Activated CD8-positive, alpha-beta memory T cell treated with anti-CD3 and anti-CD28 coated beads, Interleukin-2, amount 10 ng/mL, durations not matched to agents 7 days and 5 days (primary cell): ENCODE results near the gene KSR1. TPM values are rescaled to one million over a fixed set of nuclear protein-coding genes. Genes with fewer than 3 reads are reported as not detected.

Experiments
- ATAC-seq: fragments of 150-1000 bp; cut with Tn5 transposase; one replicate; pipeline ENCODE4 v1.10.0; 2021; ENCODE audit warnings: moderate library complexity
- CTCF ChIA-PET: fragments of 350-600 bp; sonication (Branson Sonifier 250); formaldehyde crosslinking; loops from one replicate; lab custom pipeline; 2021; ENCODE audit warnings: antibody characterized with exemption; lab: Charles Lee
- DNase-seq: peaks from one replicate; pipeline ENCODE4 v3.0.0-alpha.2; 2020
- H3K27ac Mint-ChIP-seq: one replicate; pipeline ENCODE4 v1.8.0; 2021; ENCODE audit warnings: mild to moderate bottlenecking, mixed read lengths
- H3K27me3 Mint-ChIP-seq: one replicate; pipeline ENCODE4 v1.8.0; 2021; ENCODE audit warnings: mixed read lengths
- H3K36me3 Mint-ChIP-seq: one replicate; pipeline ENCODE4 v1.8.0; 2021; ENCODE audit warnings: mild to moderate bottlenecking, mixed read lengths
- H3K4me1 Mint-ChIP-seq: one replicate; pipeline ENCODE4 v1.8.0; 2021; ENCODE audit warnings: mixed read lengths
- H3K4me3 Mint-ChIP-seq: one replicate; pipeline ENCODE4 v1.8.0; 2021; ENCODE audit warnings: mild to moderate bottlenecking, moderate library complexity, mixed read lengths
- H3K9me3 Mint-ChIP-seq: one replicate; pipeline ENCODE4 v1.8.0; 2022; ENCODE audit warnings: low read depth, mixed read lengths
- total RNA-seq, 2 experiments: library from RNA; stranded (reverse); gene quantifications; one replicate each; pipeline ENCODE4 v1.2.3, GENCODE V29; 2021

Gene KSR1
- total RNA-seq, 2 experiments from 2014 or later = 56.6 to 70.4 TPM

GRCh38 chr17:27513849-27514248 lies 57.6 kb downstream of the KSR1 start:
- Mint-ChIP-seq H3K4me1 (peaks cover 17% of the 10 kb centered on the region), H3K36me3 (peaks cover 1% of the 10 kb centered on the region), H3K27me3 (no peaks in the 10 kb centered on the region), H3K9me3 (no peaks in the 10 kb centered on the region), H3K4me3 (no peak overlapping the region), H3K27ac (no peak overlapping the region)
- ATAC-seq (no peak), DNase-seq (no peak)
- CTCF ChIA-PET = interaction anchor here (2.4 kb wide), 1 partner anchor 86 kb away, joined by 7 read pairs; no protein-coding TSS in a partner anchor

- H3K27ac Mint-ChIP-seq = no peak overlapping the region
- no peak overlapping the region for H3K4me3 Mint-ChIP-seq
- ATAC-seq (no peak), DNase-seq (no peak)
- no peaks in the 10 kb centered on the region for H3K9me3 Mint-ChIP-seq
- CTCF ChIA-PET = no interaction called here
- no peaks in the 10 kb centered on the region for H3K27me3 Mint-ChIP-seq
- H3K4me1 Mint-ChIP-seq = peaks cover 25% of the 10 kb centered on the region
- H3K36me3 Mint-ChIP-seq = peaks cover 1% of the 10 kb centered on the region
Observed at GRCh38 chr17:27514595-27515413, 58.6 kb downstream of the KSR1 start.

- DNase-seq (no peak), ATAC-seq (no peak)
- H3K27ac Mint-ChIP-seq = no peak overlapping the region
- H3K9me3 Mint-ChIP-seq = no peaks in the 10 kb centered on the region
- H3K36me3 Mint-ChIP-seq = peaks cover 1% of the 10 kb centered on the region
- no peaks in the 10 kb centered on the region for H3K27me3 Mint-ChIP-seq
- CTCF ChIA-PET = interaction anchor here (1.4 kb wide), 1 partner anchor 82 kb away, joined by 4 read pairs; no protein-coding TSS in a partner anchor
- H3K4me1 Mint-ChIP-seq = peaks cover 39% of the 10 kb centered on the region
- no peak overlapping the region for H3K4me3 Mint-ChIP-seq
Observed at GRCh38 chr17:27518048-27518447, 61.8 kb downstream of the KSR1 start.

GRCh38 chr17:27518545-27519521 lies 62.6 kb downstream of the KSR1 start:
- Mint-ChIP-seq H3K36me3 (no peaks in the 10 kb centered on the region), H3K4me3 (no peak overlapping the region), H3K4me1 (peaks cover 45% of the 10 kb centered on the region), H3K27ac (no peak overlapping the region), H3K27me3 (no peaks in the 10 kb centered on the region), H3K9me3 (no peaks in the 10 kb centered on the region)
- no peak for ATAC-seq
- CTCF ChIA-PET = interaction anchor here (1.3 to 1.4 kb wide), 2 partner anchors 81 to 91 kb away, joined by 3 to 4 read pairs; no protein-coding TSS in a partner anchor
- no peak for DNase-seq

GRCh38 chr17:27519550-27519949 lies 63.3 kb downstream of the KSR1 start:
- Mint-ChIP-seq H3K4me3 (no peak overlapping the region), H3K9me3 (no peaks in the 10 kb centered on the region), H3K36me3 (no peaks in the 10 kb centered on the region), H3K4me1 (peaks cover 52% of the 10 kb centered on the region), H3K27ac (no peak overlapping the region), H3K27me3 (no peaks in the 10 kb centered on the region)
- no peak for DNase-seq
- CTCF ChIA-PET = interaction anchor here (1.3 kb wide), 1 partner anchor 90 kb away, joined by 3 read pairs; no protein-coding TSS in a partner anchor
- ATAC-seq = no peak

- no peak overlapping the region for H3K4me3 Mint-ChIP-seq
- DNase-seq (no peak), ATAC-seq (no peak)
- H3K9me3 Mint-ChIP-seq = no peaks in the 10 kb centered on the region
- no peaks in the 10 kb centered on the region for H3K36me3 Mint-ChIP-seq
- H3K27ac Mint-ChIP-seq = no peak overlapping the region
- H3K27me3 Mint-ChIP-seq = no peaks in the 10 kb centered on the region
- CTCF ChIA-PET = interaction anchor here (1.3 to 1.6 kb wide), 2 partner anchors 59 to 89 kb away, joined by 3 to 4 read pairs; no protein-coding TSS in a partner anchor
- H3K4me1 Mint-ChIP-seq = peaks cover 61% of the 10 kb centered on the region
Observed at GRCh38 chr17:27520491-27521185, 64.4 kb downstream of the KSR1 start.

- H3K27ac Mint-ChIP-seq = no peak overlapping the region
- no peaks in the 10 kb centered on the region for H3K9me3 Mint-ChIP-seq
- no peak for ATAC-seq
- no peaks in the 10 kb centered on the region for H3K27me3 Mint-ChIP-seq
- H3K4me3 Mint-ChIP-seq = no peak overlapping the region
- H3K36me3 Mint-ChIP-seq = no peaks in the 10 kb centered on the region
- DNase-seq = no peak
- CTCF ChIA-PET = interaction anchor here (1.6 kb wide), 1 partner anchor 60 kb away, joined by 4 read pairs; no protein-coding TSS in a partner anchor
- peaks cover 69% of the 10 kb centered on the region for H3K4me1 Mint-ChIP-seq
Observed at GRCh38 chr17:27521281-27522027, 65.2 kb downstream of the KSR1 start.

GRCh38 chr17:27522028-27522635 lies 65.9 kb downstream of the KSR1 start:
- Mint-ChIP-seq H3K9me3 (no peaks in the 10 kb centered on the region), H3K27ac (no peak overlapping the region)
- CTCF ChIA-PET = interaction anchor here (1.6 kb wide), 1 partner anchor 60 kb away, joined by 4 read pairs; no protein-coding TSS in a partner anchor

GRCh38 chr17:27523712-27524111 lies 67.5 kb downstream of the KSR1 start:
- H3K27ac Mint-ChIP-seq = no peak overlapping the region
- no peaks in the 10 kb centered on the region for H3K36me3 Mint-ChIP-seq
- ATAC-seq = no peak

More at GRCh38 chr17:27522028-27522635, 65.9 kb downstream of the KSR1 start:
- Mint-ChIP-seq H3K4me1 (peaks cover 75% of the 10 kb centered on the region), H3K27me3 (no peaks in the 10 kb centered on the region), H3K36me3 (no peaks in the 10 kb centered on the region), H3K4me3 (no peak overlapping the region)
- DNase-seq (no peak), ATAC-seq (no peak)

GRCh38 chr17:27524594-27524993 lies 68.3 kb downstream of the KSR1 start:
- H3K27ac Mint-ChIP-seq = no peak overlapping the region
- ATAC-seq = no peak
- CTCF ChIA-PET = interaction anchor here (1.6 to 1.9 kb wide), 2 partner anchors 16 to 75 kb away, joined by 3 to 5 read pairs; no protein-coding TSS in a partner anchor
- DNase-seq = no peak
- peaks cover 79% of the 10 kb centered on the region for H3K4me1 Mint-ChIP-seq
- H3K9me3 Mint-ChIP-seq = no peaks in the 10 kb centered on the region
- H3K27me3 Mint-ChIP-seq = no peaks in the 10 kb centered on the region
- H3K36me3 Mint-ChIP-seq = no peaks in the 10 kb centered on the region
- no peak overlapping the region for H3K4me3 Mint-ChIP-seq

More at GRCh38 chr17:27523712-27524111, 67.5 kb downstream of the KSR1 start:
- CTCF ChIA-PET = interaction anchor here (1.6 to 1.9 kb wide), 2 partner anchors 17 to 76 kb away, joined by 3 to 5 read pairs; no protein-coding TSS in a partner anchor
- no peak for DNase-seq
- no peaks in the 10 kb centered on the region for H3K27me3 Mint-ChIP-seq
- no peak overlapping the region for H3K4me3 Mint-ChIP-seq
- H3K4me1 Mint-ChIP-seq = peaks cover 80% of the 10 kb centered on the region
- no peaks in the 10 kb centered on the region for H3K9me3 Mint-ChIP-seq

GRCh38 chr17:27525316-27525715 lies 69.1 kb downstream of the KSR1 start:
- peaks cover 79% of the 10 kb centered on the region for H3K4me1 Mint-ChIP-seq
- H3K36me3 Mint-ChIP-seq = no peaks in the 10 kb centered on the region
- H3K27me3 Mint-ChIP-seq = no peaks in the 10 kb centered on the region
- H3K4me3 Mint-ChIP-seq = no peak overlapping the region
- DNase-seq (no peak), ATAC-seq (no peak)
- no peaks in the 10 kb centered on the region for H3K9me3 Mint-ChIP-seq
- H3K27ac Mint-ChIP-seq = no peak overlapping the region
- CTCF ChIA-PET = interaction anchor here (1.6 kb wide), 1 partner anchor 16 kb away, joined by 3 read pairs; no protein-coding TSS in a partner anchor
